HG03439 (cell line): ENCODE measurements around the gene NTM.

Experiments used
- ATAC-seq: cut with Tn5 transposase; IDR thresholded peaks from one replicate; pipeline ENCODE4 v1.9.1; 2021; ENCODE audit warnings: mild to moderate bottlenecking, moderate library complexity; ENCODE audit not compliant: unreplicated experiment

The NTM gene

DNA sequence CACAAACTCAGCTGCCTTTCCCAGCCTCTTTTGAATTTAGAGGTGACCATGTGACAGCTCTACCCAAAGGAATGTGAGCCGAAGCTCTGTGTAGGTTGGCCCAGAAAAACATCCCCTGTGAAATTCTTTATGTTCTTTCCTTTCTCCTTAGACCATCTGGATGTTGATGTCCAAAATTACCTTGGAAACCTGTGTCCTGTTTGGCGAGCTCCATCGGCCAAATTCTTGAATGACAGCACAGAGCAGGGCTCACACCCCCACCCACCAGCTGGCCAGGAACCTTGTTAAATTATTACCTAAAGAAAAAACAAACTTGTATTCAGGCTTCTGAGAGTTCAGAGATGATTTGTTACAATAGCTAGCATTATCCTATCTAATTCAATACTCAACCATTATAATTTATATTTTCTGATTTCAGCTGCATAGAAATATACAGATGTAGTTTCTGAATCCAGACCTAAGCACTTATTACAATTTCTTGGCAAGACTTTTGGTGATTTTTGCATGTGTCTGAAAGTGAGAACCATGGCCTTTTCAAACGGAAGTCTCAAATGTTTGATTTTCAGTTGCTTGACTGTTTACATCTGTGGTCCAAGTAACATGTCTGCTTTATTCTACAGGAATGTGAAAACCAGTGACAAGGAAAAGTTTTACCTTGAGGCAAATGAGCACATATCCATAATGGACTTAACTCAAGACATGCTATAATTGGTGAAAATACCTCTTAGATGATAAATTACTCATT lies 554.2 kb downstream of the NTM start:
- no peak for ATAC-seq

DNA sequence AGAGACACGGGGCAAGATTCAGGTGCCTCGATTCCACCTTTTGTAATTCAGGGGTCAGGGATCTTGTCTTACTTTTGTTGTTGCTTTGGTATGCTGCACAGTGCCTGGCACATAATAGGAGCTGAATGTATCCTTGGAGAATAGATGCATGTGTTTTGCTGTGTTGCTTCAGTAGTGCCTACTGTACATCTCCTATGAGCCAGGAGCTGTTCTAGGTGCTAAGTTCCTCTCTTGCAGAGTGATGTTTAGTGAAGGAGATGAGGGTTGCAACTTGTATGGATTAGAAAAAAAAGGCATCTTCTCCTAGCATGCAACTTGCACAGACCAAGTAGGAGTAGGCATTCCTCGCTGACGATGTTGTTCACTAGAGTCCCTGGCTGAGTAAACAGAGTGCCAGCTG lies 555.4 kb downstream of the NTM start:
- no peak for ATAC-seq

GRCh38 chr11:131928992-131929391 lies 558.6 kb downstream of the NTM start:
- ATAC-seq, result no peak

DNA sequence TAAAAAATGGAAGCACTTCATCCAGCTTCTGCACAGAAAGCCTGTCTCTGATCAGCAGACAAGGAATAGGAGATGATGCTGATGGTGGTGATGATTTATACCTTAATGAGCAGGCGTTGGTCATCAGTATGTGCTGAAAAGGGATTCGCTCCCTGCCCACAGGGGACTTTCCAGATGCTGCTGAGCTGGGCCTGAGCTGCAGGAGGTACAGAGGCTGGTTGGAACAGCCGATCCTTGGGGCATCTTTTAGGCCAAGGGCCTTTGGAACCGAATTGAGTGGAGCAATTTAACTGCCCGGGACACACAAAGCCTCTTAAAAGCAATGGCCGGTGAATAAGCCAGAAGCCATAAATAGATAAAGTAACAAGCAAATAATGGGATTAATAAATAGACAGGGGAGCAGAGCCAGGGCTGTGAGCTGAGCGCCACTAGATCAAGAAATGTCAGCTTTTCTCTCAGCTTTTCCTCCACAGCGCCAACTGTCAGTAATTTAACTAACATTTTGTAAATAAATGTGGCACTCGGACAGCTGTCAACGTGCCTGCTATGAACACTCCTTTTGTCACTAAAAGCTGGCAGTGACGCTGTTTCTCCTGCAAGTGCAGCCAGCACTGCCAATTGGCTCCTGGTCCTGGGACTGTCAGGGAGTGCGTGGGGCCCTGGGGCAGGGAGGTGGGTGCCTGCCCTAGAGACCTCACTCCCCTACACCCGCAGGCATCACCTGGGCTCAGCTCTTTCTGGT lies 562.3 kb downstream of the NTM start:
- no peak for ATAC-seq

GRCh38 chr11:131934006-131934405 lies 563.6 kb downstream of the NTM start:
- ATAC-seq, result no peak

- no peak for ATAC-seq
Measured at GRCh38 chr11:131938351-131938751, 567.9 kb downstream of the NTM start.

- ATAC-seq, result no peak
Measured at GRCh38 chr11:131940126-131940525, 569.7 kb downstream of the NTM start.

DNA sequence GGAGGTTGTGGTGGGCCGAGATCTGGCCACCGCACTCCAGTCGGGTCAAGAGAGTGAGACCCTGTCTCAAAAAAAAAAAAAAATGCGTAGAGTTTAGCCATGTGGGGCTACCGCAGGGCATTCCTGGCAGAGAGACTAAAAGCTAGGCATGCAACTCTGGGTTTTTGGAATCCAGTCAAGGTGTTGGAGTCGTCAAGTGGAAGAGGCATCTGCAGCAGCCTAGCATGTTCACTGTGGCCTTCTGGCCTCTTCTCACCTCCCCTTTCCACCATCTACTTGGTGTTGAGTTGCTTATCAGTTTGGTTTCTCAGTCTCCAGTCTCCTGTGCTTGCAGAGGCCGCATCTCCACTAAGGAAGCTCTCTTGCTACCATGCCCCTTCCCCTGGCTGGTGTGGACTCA lies 572.5 kb downstream of the NTM start:
- ATAC-seq, result no peak

GRCh38 chr11:131943295-131943694 lies 572.9 kb downstream of the NTM start:
- ATAC-seq, result no peak

- no peak for ATAC-seq
Measured at GRCh38 chr11:131944736-131945135, 574.3 kb downstream of the NTM start.

DNA sequence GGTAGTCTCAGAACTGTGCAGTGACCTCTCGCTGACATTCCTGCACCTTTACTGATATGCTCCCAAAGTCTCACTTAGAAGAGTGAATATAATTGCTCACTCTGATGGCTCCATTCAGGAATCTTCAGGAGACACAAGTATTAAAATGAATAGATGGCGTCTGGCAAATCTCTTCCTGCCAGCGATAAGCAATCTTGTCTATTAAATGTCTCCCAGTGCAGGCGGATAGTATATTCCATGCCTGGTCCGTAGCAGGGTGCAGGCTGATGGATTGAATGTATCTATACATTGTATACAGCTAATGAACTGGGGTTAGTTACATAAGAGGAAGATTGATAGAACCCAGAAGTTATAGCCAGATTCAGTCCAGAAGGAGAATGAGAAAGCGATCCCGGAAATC lies 575.3 kb downstream of the NTM start:
- ATAC-seq, result no peak

GRCh38 chr11:131947511-131947910 lies 577.1 kb downstream of the NTM start:
- no peak for ATAC-seq

DNA sequence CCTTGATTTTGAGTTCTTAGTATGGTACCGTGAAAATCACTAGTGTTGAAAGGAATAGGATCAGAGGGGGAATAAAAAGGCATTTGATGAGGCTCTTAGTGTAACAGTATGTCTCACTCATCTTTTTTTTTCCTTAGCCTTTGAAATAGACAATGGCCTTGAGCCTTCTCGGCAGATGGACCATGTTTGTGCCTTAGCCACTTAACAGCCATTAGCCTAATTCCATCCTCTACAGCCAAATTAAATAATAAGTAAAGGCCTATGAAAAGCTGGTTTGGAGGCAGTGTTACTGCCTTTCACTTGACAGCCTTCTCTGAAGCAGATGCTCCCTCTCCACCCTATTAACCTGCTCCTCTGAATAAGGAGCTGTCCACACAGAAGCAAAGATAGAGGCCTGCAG lies 580.7 kb downstream of the NTM start:
- ATAC-seq, result no peak

DNA sequence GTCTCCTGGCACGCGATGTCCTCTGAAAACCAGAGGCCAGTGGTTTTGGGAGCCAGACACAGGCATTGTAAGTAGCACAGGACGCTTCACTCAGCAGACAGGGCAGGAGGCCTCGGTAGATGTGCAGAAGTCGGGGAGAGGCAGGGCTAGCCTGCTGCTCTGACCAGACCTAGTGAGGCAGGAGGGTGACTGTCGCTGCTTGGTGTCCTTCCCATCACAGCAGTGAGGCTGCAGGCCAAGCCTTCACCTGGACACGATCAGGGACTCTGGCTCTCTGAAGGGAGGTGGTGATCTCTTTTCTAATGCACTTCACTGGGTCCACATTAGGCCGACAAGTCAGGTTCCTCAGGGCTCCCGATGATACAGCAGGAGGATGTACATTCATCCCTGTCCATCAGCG lies 583.7 kb downstream of the NTM start:
- no peak for ATAC-seq

DNA sequence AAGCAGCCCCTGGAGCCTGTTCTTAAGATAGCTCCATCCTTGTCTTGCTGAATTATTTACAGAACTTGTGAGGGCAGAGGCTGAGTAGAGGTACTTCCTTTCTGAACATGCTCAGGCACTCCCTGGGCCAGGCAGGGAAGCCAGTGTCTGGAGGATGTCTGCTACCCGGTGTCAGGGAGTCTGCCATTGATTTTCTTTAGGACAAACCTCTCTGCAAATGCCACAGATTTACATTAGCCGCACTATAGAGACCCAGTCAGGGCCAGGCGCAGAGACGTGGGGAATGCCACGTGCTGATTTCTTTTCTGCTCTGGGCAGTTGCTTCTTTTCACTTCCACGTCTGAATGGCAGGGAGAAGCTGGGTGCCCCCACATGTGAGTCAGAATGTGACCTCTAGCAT lies 585.5 kb downstream of the NTM start:
- ATAC-seq, result no peak

DNA sequence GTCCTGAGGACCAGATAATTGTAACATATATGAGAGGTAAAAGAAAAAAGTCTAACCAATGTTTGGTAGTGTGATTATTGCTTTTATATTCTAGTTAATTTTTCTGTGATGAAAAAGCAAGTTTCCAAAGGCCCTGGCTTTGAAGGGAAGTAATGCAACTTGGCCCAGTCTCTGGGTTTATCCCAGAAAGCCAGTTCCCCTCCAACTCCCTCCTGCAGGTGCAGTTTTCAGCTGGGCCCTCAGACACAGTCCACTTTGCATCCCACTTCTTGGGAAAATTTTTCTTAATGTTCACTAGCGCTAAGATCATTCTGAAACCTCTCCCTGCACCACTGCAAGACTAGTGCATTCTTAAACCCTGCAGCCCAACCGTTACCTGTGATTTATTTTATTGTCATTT lies 586.8 kb downstream of the NTM start:
- no peak for ATAC-seq

- no peak for ATAC-seq
Measured at GRCh38 chr11:131957875-131958274, 587.5 kb downstream of the NTM start.

GRCh38 chr11:131962818-131963217 lies 592.4 kb downstream of the NTM start:
- no peak for ATAC-seq

- no peak for ATAC-seq
Measured at GRCh38 chr11:131964698-131965483, 594.5 kb downstream of the NTM start.

DNA sequence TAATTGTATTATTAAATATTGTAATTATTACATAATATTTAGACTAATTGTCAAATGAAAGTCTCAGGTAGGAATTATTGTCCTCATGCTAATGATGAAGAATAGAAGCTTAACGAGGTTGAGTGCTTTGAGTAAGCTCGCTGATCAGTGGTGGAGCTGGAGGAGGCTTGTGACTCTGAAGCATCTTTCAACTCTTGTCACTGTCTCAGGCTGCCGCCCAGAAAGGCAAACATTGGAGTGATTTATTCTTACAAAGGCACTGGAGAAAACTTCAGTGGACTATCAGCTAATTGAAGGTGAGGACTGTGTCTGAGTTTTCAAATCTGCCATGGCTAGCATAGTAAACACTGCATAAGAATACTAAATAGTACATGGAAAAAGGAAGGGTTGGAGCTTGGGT lies 595.1 kb downstream of the NTM start:
- no peak for ATAC-seq

GRCh38 chr11:131966667-131967066 lies 596.3 kb downstream of the NTM start:
- no peak for ATAC-seq

- ATAC-seq, result no peak
Measured at GRCh38 chr11:131969261-131969660, 598.8 kb downstream of the NTM start.
